ENCODE data around the gene SDHD. TPM values are rescaled to one million over a fixed set of nuclear protein-coding genes. Genes with fewer than 3 reads are reported as not detected.

Gene SDHD
- total and polyA plus RNA-seq, 8 donors, result 27.5 to 168 (median 130) TPM

GRCh38 chr11:112062923-112063322 is 23.8 kb upstream of the SDHD start:
- H3K27ac ChIP-seq, result no peak overlapping the region
- WGBS, 5 donors, result 76 to 91% (median 81%) methylated on average over 1 of the region's 1 CpG
- DNase-seq, result no peak
- no peak overlapping the region for H3K4me3 ChIP-seq
- peaks cover 28 to 59% (median 56%) of the 10 kb centered on the region in 4 donors for H3K36me3 ChIP-seq
- no peaks in the 10 kb centered on the region for H3K4me1 ChIP-seq
- no peaks in the 10 kb centered on the region for H3K27me3 ChIP-seq
- intact Hi-C loops (cut with DNase I; ENCODE audit: low total_unique reads), result no loop called here
- no peaks in the 10 kb centered on the region for H3K9me3 ChIP-seq
- TF ChIP-seq POLR2A (IDR thresholded peaks at IDR 0.05) (no peak), POLR2AphosphoS5 (IDR thresholded peaks at IDR 0.05) (no peak), CTCF (IDR thresholded peaks at IDR 0.05) (no peak), EP300 (IDR thresholded peaks at IDR 0.05) (no peak)

GRCh38 chr11:112073941-112074811 is 12.5 kb upstream of the SDHD start, which contains the start of the genes NKAPD1 and PIH1D2:
NKAPD1 (plus strand) TSS chr11:112074299; CDS start chr11:112075575, 1,276 bp downstream.
PIH1D2 (minus strand) TSS chr11:112074017; CDS start chr11:112073174, 843 bp downstream.
- H3K27me3 ChIP-seq, result no peaks in the 10 kb centered on the region
- peak within 1 kb of the TSS; percentile 69 to 98 (median 86) for H3K4me3 ChIP-seq
- TF ChIP-seq POLR2A (IDR thresholded peaks at IDR 0.05) (no peak), POLR2AphosphoS5 (IDR thresholded peaks at IDR 0.05) (peak in 2 of 3 donors; percentile 43 to 80), EP300 (IDR thresholded peaks at IDR 0.05) (no peak), CTCF (IDR thresholded peaks at IDR 0.05) (peak in 1 of 7 experiments; percentile 26)
- no peaks in the 10 kb centered on the region for H3K9me3 ChIP-seq
- DNase-seq, result peak; percentile 82 to 93
- WGBS, 5 donors, result 0 to 1% (median 0%) methylated on average over 39 to 43 of the region's 43 CpGs
- H3K27ac ChIP-seq, result peak within 1 kb of the TSS; percentile 85 to 96 (median 91)
- H3K4me1 ChIP-seq, result peaks cover 9 to 36% (median 20%) of the 10 kb centered on the region in 4 donors
- H3K36me3 ChIP-seq, result peaks cover 9 to 38% (median 36%) of the 10 kb centered on the region in 4 donors
- intact Hi-C loops (cut with DNase I; ENCODE audit: low total_unique reads), result no loop called here

- DNase-seq, result no peak
- no peak overlapping the region for H3K27ac ChIP-seq
- peaks cover 45 to 76% (median 75%) of the 10 kb centered on the region in 4 donors for H3K36me3 ChIP-seq
- H3K9me3 ChIP-seq, result no peaks in the 10 kb centered on the region
- WGBS, 5 donors, result 61 to 78% (median 69%) methylated on average over 4 of the region's 4 CpGs
- no peak overlapping the region for H3K4me3 ChIP-seq
- no peak for TF ChIP-seq POLR2A (IDR thresholded peaks at IDR 0.05)
- no peak for TF ChIP-seq EP300 (IDR thresholded peaks at IDR 0.05)
- no peak for TF ChIP-seq CTCF (IDR thresholded peaks at IDR 0.05)
- no peak for TF ChIP-seq POLR2AphosphoS5 (IDR thresholded peaks at IDR 0.05)
- peaks cover 13 to 18% (median 18%) of the 10 kb centered on the region in 4 donors for H3K4me1 ChIP-seq
- H3K27me3 ChIP-seq, result no peaks in the 10 kb centered on the region
- intact Hi-C loops (cut with DNase I; ENCODE audit: low total_unique reads), result no loop called here
These were observed 3.9 kb upstream of the SDHD start for GRCh38 chr11:112082729-112083128.

GRCh38 chr11:112085822-112086421 is 751 bp upstream of the SDHD start:
- WGBS, 5 donors, result 2 to 4% (median 3%) methylated on average over 19 of the region's 19 CpGs
- H3K4me1 ChIP-seq, result peaks cover 30 to 48% (median 40%) of the 10 kb centered on the region in 4 donors
- peaks cover 33 to 76% (median 74%) of the 10 kb centered on the region in 4 donors for H3K36me3 ChIP-seq
- peak in 1 of 2 donors; percentile 67 for DNase-seq
- TF ChIP-seq POLR2AphosphoS5 (IDR thresholded peaks at IDR 0.05) (no peak), POLR2A (IDR thresholded peaks at IDR 0.05) (no peak), CTCF (IDR thresholded peaks at IDR 0.05) (no peak)
- peak overlapping the region; percentile 79 to 86 (median 84) for H3K27ac ChIP-seq
- peak overlapping the region; percentile 73 to 94 (median 82) for H3K4me3 ChIP-seq
- intact Hi-C loops (cut with DNase I; ENCODE audit: low total_unique reads), result no loop called here
- no peaks in the 10 kb centered on the region for H3K9me3 ChIP-seq
- H3K27me3 ChIP-seq, result no peaks in the 10 kb centered on the region
